ENCODE data around the gene RDM1. TPM values are rescaled to one million over a fixed set of nuclear protein-coding genes. Genes with fewer than 3 reads are reported as not detected.

Gene RDM1
- polyA plus RNA-seq, 3 donors = not detected

DNA sequence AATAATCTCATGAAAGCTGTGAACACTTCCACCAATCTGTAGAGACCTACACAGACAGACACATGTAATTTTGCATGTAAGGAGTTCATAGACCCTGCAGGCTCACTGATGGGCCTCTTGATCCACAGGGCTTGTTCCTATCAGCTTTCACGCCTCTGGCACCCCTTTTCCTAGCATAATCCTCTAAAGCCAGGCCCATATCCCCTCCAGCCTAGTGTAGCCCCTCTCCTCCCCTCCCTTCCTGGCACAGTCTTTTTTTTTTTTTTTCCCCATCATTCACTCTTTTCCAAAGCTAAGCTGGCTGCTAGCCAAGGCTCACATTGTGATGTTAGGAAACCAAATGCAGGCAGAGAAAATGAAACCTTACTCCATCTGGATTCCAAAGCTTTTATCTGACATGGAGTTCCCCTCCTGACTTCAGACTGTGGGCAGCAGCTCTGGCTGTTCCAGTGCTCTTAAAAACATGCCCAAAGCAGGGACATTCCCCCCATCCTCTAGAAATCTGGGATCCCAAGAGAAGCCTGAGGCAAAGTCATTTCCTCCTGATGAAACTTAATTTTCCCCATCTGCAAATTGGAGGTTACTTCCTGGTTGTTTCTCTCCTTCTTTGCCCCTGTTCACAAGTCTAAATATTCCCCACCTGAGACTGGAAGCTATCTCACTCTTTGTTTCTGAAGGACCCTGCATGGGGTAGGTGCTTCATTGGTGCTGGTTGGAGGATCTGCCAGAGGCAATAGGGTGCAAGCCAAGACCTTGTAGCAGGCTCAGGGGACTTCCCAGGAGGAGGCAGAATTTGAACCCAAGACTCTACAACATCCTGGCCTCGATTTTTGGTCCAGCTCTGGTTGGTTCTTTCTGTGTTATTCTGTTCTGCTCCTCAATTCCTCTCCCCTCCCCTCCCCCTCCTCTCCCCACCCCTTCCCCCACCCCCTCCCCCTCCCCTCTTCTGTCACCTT lies 40.5 kb downstream of the RDM1 start:
- Mint-ChIP-seq H3K4me1 (peaks cover 28% of the 10 kb centered on the region), H3K27me3 (ENCODE audit: low read depth in 3 of 3) (peaks cover 0 to 9% (median 7%) of the 10 kb centered on the region in 3 donors), H3K4me3 (no peak overlapping the region), H3K27ac (peak overlapping the region in 2 of 7 donors; percentile 21 to 48), H3K36me3 (no peaks in the 10 kb centered on the region), H3K9me3 (no peaks in the 10 kb centered on the region)
- WGBS (ENCODE audit: insufficient coverage) = 100% methylated on average over 1 of the region's 2 CpGs
- TF ChIP-seq, protein P1, sequence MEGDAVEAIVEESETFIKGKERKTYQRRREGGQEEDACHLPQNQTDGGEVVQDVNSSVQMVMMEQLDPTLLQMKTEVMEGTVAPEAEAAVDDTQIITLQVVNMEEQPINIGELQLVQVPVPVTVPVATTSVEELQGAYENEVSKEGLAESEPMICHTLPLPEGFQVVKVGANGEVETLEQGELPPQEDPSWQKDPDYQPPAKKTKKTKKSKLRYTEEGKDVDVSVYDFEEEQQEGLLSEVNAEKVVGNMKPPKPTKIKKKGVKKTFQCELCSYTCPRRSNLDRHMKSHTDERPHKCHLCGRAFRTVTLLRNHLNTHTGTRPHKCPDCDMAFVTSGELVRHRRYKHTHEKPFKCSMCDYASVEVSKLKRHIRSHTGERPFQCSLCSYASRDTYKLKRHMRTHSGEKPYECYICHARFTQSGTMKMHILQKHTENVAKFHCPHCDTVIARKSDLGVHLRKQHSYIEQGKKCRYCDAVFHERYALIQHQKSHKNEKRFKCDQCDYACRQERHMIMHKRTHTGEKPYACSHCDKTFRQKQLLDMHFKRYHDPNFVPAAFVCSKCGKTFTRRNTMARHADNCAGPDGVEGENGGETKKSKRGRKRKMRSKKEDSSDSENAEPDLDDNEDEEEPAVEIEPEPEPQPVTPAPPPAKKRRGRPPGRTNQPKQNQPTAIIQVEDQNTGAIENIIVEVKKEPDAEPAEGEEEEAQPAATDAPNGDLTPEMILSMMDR (IDR thresholded peaks at IDR 0.05) = no peak
- no peaks in the 10 kb centered on the region for H3K9me3 ChIP-seq (replicated peaks in 1 of 2; ENCODE audit: control insufficient read depth in 1 of 2, insufficient read depth in 1 of 2, low read length in 2 of 2)
- H3K4me1 ChIP-seq (ENCODE audit: control insufficient read depth in 1 of 2, insufficient read depth in 2 of 2, low read length in 2 of 2) = peaks cover 9 to 17% of the 10 kb centered on the region in 2 donors
- no peaks in the 10 kb centered on the region for H3K36me3 ChIP-seq (replicated peaks in 1 of 2; ENCODE audit: control insufficient read depth in 1 of 2, insufficient read depth in 2 of 2, low read length in 2 of 2)
- H3K4me3 ChIP-seq (replicated peaks in 1 of 3; ENCODE audit: low read depth in 2 of 3, low read length in 3 of 3) = no peak overlapping the region
- intact Hi-C loops (cut with micrococcal nuclease) = no loop called here
- H3K27me3 ChIP-seq (ENCODE audit: control insufficient read depth in 2 of 2, insufficient read depth in 2 of 2, low read length in 2 of 2) = no peaks in the 10 kb centered on the region
- no peak overlapping the region for H3K9ac ChIP-seq (ENCODE audit: insufficient read depth, low read length, poor library complexity, severe bottlenecking)
- no peak overlapping the region for H3K27ac ChIP-seq (ENCODE audit: low read depth in 1 of 2, low read length in 2 of 2)
- no peaks in the 10 kb centered on the region for H4K20me1 ChIP-seq (ENCODE audit: insufficient read depth, low read length)
- DNase-seq = peak in 1 of 3 donors; percentile 14
- H3K79me2 ChIP-seq (ENCODE audit: insufficient read depth, low read length) = no peaks in the 10 kb centered on the region
- H3K4me2 ChIP-seq (replicated peaks; ENCODE audit: extremely low read depth, low read length, poor library complexity, severe bottlenecking) = no peak overlapping the region
- peak overlapping the region; percentile 56 for H2AFZ ChIP-seq (ENCODE audit: insufficient read depth, low read depth, low read length, poor library complexity, severe bottlenecking)

DNA sequence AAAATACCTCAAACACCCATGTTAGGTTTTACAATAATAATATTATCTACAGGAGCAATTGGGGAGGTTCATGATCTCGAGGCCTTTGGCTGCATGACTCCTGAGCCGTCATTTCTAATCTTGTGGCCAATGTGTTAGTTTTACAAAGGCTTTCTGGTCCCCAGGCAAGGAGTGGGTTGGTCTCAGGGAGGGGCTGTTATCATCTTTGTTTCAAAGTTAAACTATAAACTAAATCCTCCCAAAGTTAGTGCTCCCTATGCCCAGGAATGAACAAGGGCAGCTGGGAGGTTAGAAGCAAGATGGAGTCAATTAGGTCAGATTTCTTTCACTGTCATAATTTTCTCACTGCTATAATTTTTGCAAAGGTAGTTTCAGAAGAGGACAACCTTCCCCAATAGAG lies 41.3 kb downstream of the RDM1 start:
- no peak overlapping the region for H3K4me2 ChIP-seq (replicated peaks; ENCODE audit: extremely low read depth, low read length, poor library complexity, severe bottlenecking)
- Mint-ChIP-seq H3K27me3 (ENCODE audit: low read depth in 3 of 3) (peaks cover 0 to 9% (median 7%) of the 10 kb centered on the region in 3 donors), H3K4me1 (peaks cover 27% of the 10 kb centered on the region), H3K36me3 (no peaks in the 10 kb centered on the region), H3K4me3 (no peak overlapping the region), H3K27ac (no peak overlapping the region), H3K9me3 (no peaks in the 10 kb centered on the region)
- H3K36me3 ChIP-seq (replicated peaks in 1 of 2; ENCODE audit: control insufficient read depth in 1 of 2, insufficient read depth in 2 of 2, low read length in 2 of 2) = no peaks in the 10 kb centered on the region
- H3K4me3 ChIP-seq (replicated peaks in 1 of 3; ENCODE audit: low read depth in 2 of 3, low read length in 3 of 3) = no peak overlapping the region
- no peaks in the 10 kb centered on the region for H3K79me2 ChIP-seq (ENCODE audit: insufficient read depth, low read length)
- no CpG with 5 or more reads among the region's 2 CpGs for WGBS (ENCODE audit: insufficient coverage)
- H3K4me1 ChIP-seq (ENCODE audit: control insufficient read depth in 1 of 2, insufficient read depth in 2 of 2, low read length in 2 of 2) = peaks cover 9 to 17% of the 10 kb centered on the region in 2 donors
- no peak overlapping the region for H3K27ac ChIP-seq (ENCODE audit: low read depth in 1 of 2, low read length in 2 of 2)
- TF ChIP-seq, protein P1 (IDR thresholded peaks at IDR 0.05) = no peak
- H4K20me1 ChIP-seq (ENCODE audit: insufficient read depth, low read length) = no peaks in the 10 kb centered on the region
- H3K9ac ChIP-seq (ENCODE audit: insufficient read depth, low read length, poor library complexity, severe bottlenecking) = no peak overlapping the region
- DNase-seq = no peak
- H3K9me3 ChIP-seq (replicated peaks in 1 of 2; ENCODE audit: control insufficient read depth in 1 of 2, insufficient read depth in 1 of 2, low read length in 2 of 2) = no peaks in the 10 kb centered on the region
- no peak overlapping the region for H2AFZ ChIP-seq (ENCODE audit: insufficient read depth, low read depth, low read length, poor library complexity, severe bottlenecking)
- intact Hi-C loops (cut with micrococcal nuclease) = no loop called here
- no peaks in the 10 kb centered on the region for H3K27me3 ChIP-seq (ENCODE audit: control insufficient read depth in 2 of 2, insufficient read depth in 2 of 2, low read length in 2 of 2)

Measured in CD14-positive monocyte (primary cell).